Epidermal melanocyte (primary cell): ENCODE results near the gene RNF26.

Experiments
- DNase-seq: peaks from one replicate; pipeline ENCODE4 v3.0.0; 2011; ENCODE audit warnings: low spot score; ENCODE audit not compliant: insufficient read length

The RNF26 gene

GRCh38 chr11:119352857-119353260 lies 18.5 kb downstream of the RNF26 start:
- peak; percentile 20 for DNase-seq

- no peak for DNase-seq
Observed at GRCh38 chr11:119355091-119355843, 20.9 kb downstream of the RNF26 start.

- peak; percentile 96 for DNase-seq
Observed at GRCh38 chr11:119356349-119357031, 22.2 kb downstream of the RNF26 start.

GRCh38 chr11:119357074-119357473 lies 22.7 kb downstream of the RNF26 start:
- DNase-seq = no peak

GRCh38 chr11:119359365-119360214 lies 25.3 kb downstream of the RNF26 start:
- no peak for DNase-seq

- no peak for DNase-seq
Observed at GRCh38 chr11:119361056-119361787, 26.9 kb downstream of the RNF26 start.

- no peak for DNase-seq
Observed at GRCh38 chr11:119361941-119362725, 27.8 kb downstream of the RNF26 start.

GRCh38 chr11:119362741-119363080 lies 28.4 kb downstream of the RNF26 start:
- no peak for DNase-seq

GRCh38 chr11:119363081-119363850 lies 28.9 kb downstream of the RNF26 start:
- no peak for DNase-seq

GRCh38 chr11:119363851-119364590 lies 29.7 kb downstream of the RNF26 start:
- peak; percentile 50 for DNase-seq

GRCh38 chr11:119365071-119365591 lies 30.8 kb downstream of the RNF26 start:
- DNase-seq = no peak

- no peak for DNase-seq
Observed at GRCh38 chr11:119366690-119367620, 32.6 kb downstream of the RNF26 start.

- DNase-seq = no peak
Observed at GRCh38 chr11:119367661-119368120, 33.4 kb downstream of the RNF26 start.

- DNase-seq = no peak
Observed at GRCh38 chr11:119368121-119369034, 34.1 kb downstream of the RNF26 start.

GRCh38 chr11:119369132-119369925 lies 35.0 kb downstream of the RNF26 start:
- DNase-seq = no peak
